ENCODE data around the gene SPOCK2.

SPOCK2 gene

GRCh38 chr10:72072046-72072445, 16.3 kb downstream of the SPOCK2 start:
- no peak for DNase-seq (ENCODE audit: low read depth)

GRCh38 chr10:72069751-72070526, 18.4 kb downstream of the SPOCK2 start:
- no peak for DNase-seq (ENCODE audit: low read depth)

- DNase-seq (ENCODE audit: low read depth), result no peak
These were observed 19.4 kb downstream of the SPOCK2 start for GRCh38 chr10:72068901-72069446.

GRCh38 chr10:72068126-72068765, 20.1 kb downstream of the SPOCK2 start:
- DNase-seq (ENCODE audit: low read depth), result no peak

- DNase-seq (ENCODE audit: low read depth), result no peak
These were observed 20.8 kb downstream of the SPOCK2 start for GRCh38 chr10:72067463-72068125.

- DNase-seq (ENCODE audit: low read depth), result no peak
These were observed 21.8 kb downstream of the SPOCK2 start for GRCh38 chr10:72066318-72067284.

GRCh38 chr10:72065439-72066025, 22.8 kb downstream of the SPOCK2 start:
- no peak for DNase-seq (ENCODE audit: low read depth)

- DNase-seq (ENCODE audit: low read depth), result no peak
These were observed 24.5 kb downstream of the SPOCK2 start for GRCh38 chr10:72063703-72064391.

GRCh38 chr10:72062832-72063702, 25.3 kb downstream of the SPOCK2 start:
- DNase-seq (ENCODE audit: low read depth), result no peak

- DNase-seq (ENCODE audit: low read depth), result no peak
These were observed 26.0 kb downstream of the SPOCK2 start for GRCh38 chr10:72062382-72062781.

GRCh38 chr10:72061930-72062329, 26.4 kb downstream of the SPOCK2 start:
- DNase-seq (ENCODE audit: low read depth), result no peak

- DNase-seq (ENCODE audit: low read depth), result no peak
These were observed 26.9 kb downstream of the SPOCK2 start for GRCh38 chr10:72061491-72061890.

GRCh38 chr10:72059843-72060822, 28.2 kb downstream of the SPOCK2 start:
- no peak for DNase-seq (ENCODE audit: low read depth)

GRCh38 chr10:72058989-72059842, 29.1 kb downstream of the SPOCK2 start:
- DNase-seq (ENCODE audit: low read depth), result peak; percentile 40

GRCh38 chr10:72058347-72058898, 29.9 kb downstream of the SPOCK2 start:
- DNase-seq (ENCODE audit: low read depth), result no peak

GRCh38 chr10:72056932-72057751, 31.2 kb downstream of the SPOCK2 start:
- DNase-seq (ENCODE audit: low read depth), result no peak

Data from stimulated activated CD4-positive, alpha-beta T cell treated with anti-CD3 and anti-CD28 coated beads, Interleukin-2, amount 100 ng/mL, for 4 hours (primary cell).